Type B pancreatic cell (in vitro differentiated cells): ENCODE measurements around the gene PLA2G6. TPM values are rescaled to one million over a fixed set of nuclear protein-coding genes. Genes with fewer than 3 reads are reported as not detected.

Source experiments
- DNase-seq: peaks from one replicate; pipeline ENCODE4 v3.0.0; 2021; ENCODE audit warnings: mixed read lengths; ENCODE audit not compliant: unreplicated experiment; ENCODE audit errors: extremely low spot score
- H3K27ac Mint-ChIP-seq: 2 replicates; pipeline ENCODE4 v1.8.0; 2021; ENCODE audit warnings: mild to moderate bottlenecking, mixed read lengths
- H3K27me3 Mint-ChIP-seq: 2 replicates; pipeline ENCODE4 v1.8.0; 2021; ENCODE audit warnings: mixed read lengths
- H3K36me3 Mint-ChIP-seq: 2 replicates; pipeline ENCODE4 v1.8.0; 2021; ENCODE audit warnings: mixed read lengths
- H3K4me1 Mint-ChIP-seq: one replicate; pipeline ENCODE4 v1.8.0; 2021; ENCODE audit warnings: mixed read lengths; ENCODE audit not compliant: unreplicated experiment
- H3K4me3 Mint-ChIP-seq: 2 replicates; pipeline ENCODE4 v1.8.0; 2021; ENCODE audit warnings: mild to moderate bottlenecking, mixed read lengths
- H3K9me3 Mint-ChIP-seq: 2 replicates; pipeline ENCODE4 v1.8.0; 2021; ENCODE audit warnings: mixed read lengths
- CTCF ChIP-seq: fragments of 200-600 bp; sonication (generic); conservative IDR thresholded peaks from 2 replicates; pipeline ENCODE4 v1.5.0; 2021; ENCODE audit warnings: antibody characterized with exemption, mild to moderate bottlenecking
- total RNA-seq: library from RNA; stranded (reverse); gene quantifications from 2 replicates; pipeline ENCODE4 v1.2.1, GENCODE V29; 2021; ENCODE audit warnings: low replicate concordance

PLA2G6 gene
- total RNA-seq, 1 donor from 2014 or later = 64.1 TPM

GRCh38 chr22:38139901-38140300, 41.7 kb downstream of the PLA2G6 start:
- no peaks in the 10 kb centered on the region for H3K27me3 Mint-ChIP-seq
- no peak overlapping the region for H3K4me3 Mint-ChIP-seq
- no peak for TF ChIP-seq CTCF
- peaks cover 5% of the 10 kb centered on the region for H3K9me3 Mint-ChIP-seq
- H3K36me3 Mint-ChIP-seq = peaks cover 14% of the 10 kb centered on the region
- peaks cover 13% of the 10 kb centered on the region for H3K4me1 Mint-ChIP-seq
- peak overlapping the region; percentile 81 for H3K27ac Mint-ChIP-seq
- DNase-seq = no peak

- Mint-ChIP-seq H3K4me3 (no peak overlapping the region), H3K4me1 (peaks cover 13% of the 10 kb centered on the region), H3K27ac (peak overlapping the region; percentile 29), H3K9me3 (peaks cover 5% of the 10 kb centered on the region), H3K27me3 (no peaks in the 10 kb centered on the region), H3K36me3 (peaks cover 17% of the 10 kb centered on the region)
- TF ChIP-seq CTCF = no peak
- DNase-seq = no peak
These were observed 42.7 kb downstream of the PLA2G6 start for GRCh38 chr22:38138961-38139360.

GRCh38 chr22:38137876-38138687, 43.5 kb downstream of the PLA2G6 start:
- Mint-ChIP-seq H3K9me3 (peaks cover 5% of the 10 kb centered on the region), H3K4me1 (peaks cover 8% of the 10 kb centered on the region), H3K27me3 (no peaks in the 10 kb centered on the region), H3K27ac (no peak overlapping the region), H3K36me3 (peaks cover 15% of the 10 kb centered on the region), H3K4me3 (no peak overlapping the region)
- DNase-seq = no peak
- no peak for TF ChIP-seq CTCF

- Mint-ChIP-seq H3K36me3 (peaks cover 15% of the 10 kb centered on the region), H3K27me3 (no peaks in the 10 kb centered on the region), H3K27ac (no peak overlapping the region), H3K4me3 (no peak overlapping the region), H3K9me3 (peaks cover 5% of the 10 kb centered on the region), H3K4me1 (peaks cover 8% of the 10 kb centered on the region)
- TF ChIP-seq CTCF = peak; percentile 46
- no peak for DNase-seq
These were observed 45.0 kb downstream of the PLA2G6 start for GRCh38 chr22:38136607-38137006.

- Mint-ChIP-seq H3K4me1 (peaks cover 8% of the 10 kb centered on the region), H3K27me3 (no peaks in the 10 kb centered on the region), H3K9me3 (peaks cover 5% of the 10 kb centered on the region), H3K4me3 (peak overlapping the region; percentile 55), H3K36me3 (peaks cover 15% of the 10 kb centered on the region), H3K27ac (peak overlapping the region; percentile 95)
- TF ChIP-seq CTCF = no peak
- DNase-seq = no peak
These were observed 46.4 kb downstream of the PLA2G6 start for GRCh38 chr22:38135133-38135706.
